Measurements from ENCODE around the gene CALHM2.
"Not testable (repeated sequence)": the region's sequence is repeated elsewhere in the genome, so short reads cannot be mapped to it uniquely, and the experiment has no call there.

The CALHM2 gene

GRCh38 chr10:103450201-103450695 lies 1.9 kb downstream of the CALHM2 start:
- DNase-seq (ENCODE audit: low spot score): no peak

- no peak for DNase-seq (ENCODE audit: low spot score)
Measured at GRCh38 chr10:103449208-103450144, 2.7 kb downstream of the CALHM2 start.

- DNase-seq (ENCODE audit: low spot score): no peak
Measured at GRCh38 chr10:103448746-103449145, 3.4 kb downstream of the CALHM2 start.

GRCh38 chr10:103447187-103447586 lies 5.0 kb downstream of the CALHM2 start:
- no peak for DNase-seq (ENCODE audit: low spot score)

GRCh38 chr10:103445767-103446567 lies 6.2 kb downstream of the CALHM2 start:
- DNase-seq (ENCODE audit: low spot score): no peak

- no peak for DNase-seq (ENCODE audit: low spot score)
Measured at GRCh38 chr10:103445366-103445765, 6.8 kb downstream of the CALHM2 start.

- no peak for DNase-seq (ENCODE audit: low spot score)
Measured at GRCh38 chr10:103444478-103444877, 7.7 kb downstream of the CALHM2 start.

GRCh38 chr10:103443475-103444185 lies 8.5 kb downstream of the CALHM2 start:
- DNase-seq (ENCODE audit: low spot score): no peak

- no peak for DNase-seq (ENCODE audit: low spot score)
Measured at GRCh38 chr10:103442031-103442461, 10.1 kb downstream of the CALHM2 start.

GRCh38 chr10:103441611-103442010 lies 10.6 kb downstream of the CALHM2 start:
- DNase-seq (ENCODE audit: low spot score): no peak

GRCh38 chr10:103441206-103441605 lies 11.0 kb downstream of the CALHM2 start:
- DNase-seq (ENCODE audit: low spot score): no peak

GRCh38 chr10:103440416-103440815 lies 11.8 kb downstream of the CALHM2 start:
- DNase-seq (ENCODE audit: low spot score): no peak

- DNase-seq (ENCODE audit: low spot score): no peak
Measured at GRCh38 chr10:103439776-103440175, 12.4 kb downstream of the CALHM2 start.

GRCh38 chr10:103433858-103434257 lies 18.3 kb downstream of the CALHM2 start:
- DNase-seq (ENCODE audit: low spot score): no peak

- DNase-seq (ENCODE audit: low spot score): no peak
Measured at GRCh38 chr10:103431902-103432301, 20.3 kb downstream of the CALHM2 start.

GRCh38 chr10:103429647-103430046 lies 22.5 kb downstream of the CALHM2 start:
- DNase-seq (ENCODE audit: low spot score): peak; percentile 9

GRCh38 chr10:103428989-103429643 lies 23.1 kb downstream of the CALHM2 start:
- DNase-seq (ENCODE audit: low spot score): no peak

- DNase-seq (ENCODE audit: low spot score): no peak
Measured at GRCh38 chr10:103427866-103428265, 24.3 kb downstream of the CALHM2 start.

GRCh38 chr10:103423748-103424147 lies 28.4 kb downstream of the CALHM2 start:
- no peak for DNase-seq (ENCODE audit: low spot score)

GRCh38 chr10:103419101-103419500 lies 33.1 kb downstream of the CALHM2 start:
- no peak for DNase-seq (ENCODE audit: low spot score)

- no peak for DNase-seq (ENCODE audit: low spot score)
Measured at GRCh38 chr10:103417601-103418000, 34.6 kb downstream of the CALHM2 start.

- DNase-seq (ENCODE audit: low spot score): not testable (repeated sequence)
Measured at GRCh38 chr10:103417148-103417469, 35.1 kb downstream of the CALHM2 start.
